NCI-H2107 (cell line): ENCODE data around the gene PALB2.

Source experiments
- DNase-seq: peaks from one replicate; lab custom pipeline; 2025; lab: John Stamatoyannopoulos, UW

The PALB2 gene

DNA sequence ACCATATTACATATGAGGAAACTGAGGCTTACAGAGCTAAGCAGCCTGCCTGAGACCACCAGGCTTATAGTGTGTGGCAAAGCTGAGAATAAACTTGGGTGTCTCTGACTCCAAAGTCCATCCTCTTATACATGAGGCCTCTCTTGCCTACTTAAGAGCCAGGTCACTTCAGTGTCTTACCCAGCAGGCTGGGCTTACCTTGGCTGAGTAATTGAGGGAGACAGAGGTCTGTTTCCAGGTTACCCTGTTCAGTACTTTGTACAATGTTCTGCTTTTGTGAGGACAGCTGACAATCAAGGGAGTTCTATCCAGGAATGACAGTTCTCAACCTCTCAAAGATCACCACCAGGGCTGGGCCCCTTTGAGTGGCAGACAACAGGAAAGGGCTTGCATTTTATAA, 59.3 kb downstream of the PALB2 start:
- no peak for DNase-seq

DNA sequence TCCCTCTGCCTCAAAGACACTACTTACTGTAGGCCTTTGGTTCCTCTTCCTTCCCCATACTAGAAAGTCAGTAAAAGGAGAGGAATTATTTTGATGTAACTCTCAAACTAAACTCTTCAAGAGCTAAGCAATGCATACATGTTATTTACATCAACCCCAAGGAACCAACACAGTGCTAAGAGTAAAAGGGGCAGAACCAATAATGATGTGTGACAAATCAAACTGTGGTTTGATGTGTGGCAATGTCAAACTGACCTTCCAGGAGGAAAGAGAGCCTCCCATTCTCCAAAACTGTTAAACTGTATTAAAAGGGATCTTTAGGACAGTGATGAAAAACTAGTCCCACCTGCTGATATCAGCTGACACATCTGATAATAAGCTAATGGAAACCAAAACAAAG, 60.7 kb downstream of the PALB2 start:
- DNase-seq = no peak

DNA sequence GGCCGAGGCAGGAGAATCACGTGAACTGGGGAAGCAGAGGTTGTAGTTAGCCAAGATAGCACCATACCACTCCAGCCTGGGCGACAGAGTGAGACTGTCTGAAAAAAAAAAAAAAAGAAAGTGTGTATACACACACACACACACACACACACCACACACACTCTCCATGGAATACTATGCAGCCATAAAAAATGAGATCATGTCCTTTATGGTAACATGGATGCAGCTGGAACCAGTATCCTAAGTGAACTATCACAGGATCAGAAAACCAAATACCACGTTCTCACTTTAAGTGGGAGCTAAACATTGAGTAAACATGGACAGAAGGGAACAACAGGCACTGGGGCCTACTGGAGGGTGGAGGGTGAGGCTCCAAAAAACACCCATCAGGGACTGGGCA, 61.7 kb downstream of the PALB2 start:
- DNase-seq = no peak

DNA sequence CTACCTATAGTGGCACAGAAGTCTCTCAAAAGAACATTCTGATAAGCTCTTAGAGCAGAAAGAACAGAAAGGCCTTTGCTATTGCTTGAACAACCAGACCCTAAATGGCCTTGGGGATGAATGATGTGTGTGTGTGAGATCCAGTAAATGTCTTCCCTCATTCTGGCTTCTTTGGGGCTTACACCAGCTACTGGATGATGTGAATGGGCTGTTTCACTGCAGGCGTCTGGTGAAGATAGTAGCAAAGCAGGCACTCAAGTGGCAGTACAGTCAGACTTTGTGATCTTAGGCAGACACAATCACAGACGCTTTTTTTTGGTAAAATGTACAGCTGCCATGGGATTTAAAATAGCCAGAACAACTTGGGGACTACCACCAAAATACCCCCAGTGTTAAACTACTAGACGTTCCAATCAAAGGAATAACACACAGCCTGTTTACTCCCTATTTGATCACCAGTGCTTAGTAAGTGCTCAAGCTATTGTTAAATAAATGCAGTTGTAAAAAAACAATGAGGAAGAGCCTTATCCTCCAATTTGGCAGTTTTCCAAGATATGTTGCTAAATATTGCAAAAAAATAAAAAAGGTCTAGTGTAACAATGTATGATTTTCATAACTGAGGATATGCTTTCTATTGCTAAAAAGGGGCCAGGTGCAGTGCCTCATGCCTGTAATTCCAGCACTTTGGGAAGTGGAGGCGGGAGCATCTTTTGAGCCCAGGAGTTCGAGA, 62.8 kb downstream of the PALB2 start:
- no peak for DNase-seq

DNA sequence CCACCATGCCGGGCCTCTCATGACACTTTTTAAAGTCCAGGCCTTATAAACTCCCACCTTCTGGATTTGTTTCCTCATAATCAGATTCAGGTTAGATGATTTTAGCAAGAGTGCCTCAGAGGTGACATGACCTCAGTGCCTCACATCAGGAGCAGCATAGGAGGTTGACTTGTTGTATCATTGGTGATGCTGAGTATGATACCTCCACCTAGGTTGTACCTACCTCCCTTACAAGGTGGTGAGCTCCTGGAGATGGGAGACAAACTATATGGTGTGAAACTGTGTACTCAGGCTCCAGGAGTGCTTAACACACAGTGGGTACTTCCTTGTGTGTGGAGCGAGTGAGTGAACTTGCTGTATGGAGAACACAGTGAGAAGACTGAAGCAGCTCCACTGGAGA, 63.6 kb downstream of the PALB2 start:
- no peak for DNase-seq

DNA sequence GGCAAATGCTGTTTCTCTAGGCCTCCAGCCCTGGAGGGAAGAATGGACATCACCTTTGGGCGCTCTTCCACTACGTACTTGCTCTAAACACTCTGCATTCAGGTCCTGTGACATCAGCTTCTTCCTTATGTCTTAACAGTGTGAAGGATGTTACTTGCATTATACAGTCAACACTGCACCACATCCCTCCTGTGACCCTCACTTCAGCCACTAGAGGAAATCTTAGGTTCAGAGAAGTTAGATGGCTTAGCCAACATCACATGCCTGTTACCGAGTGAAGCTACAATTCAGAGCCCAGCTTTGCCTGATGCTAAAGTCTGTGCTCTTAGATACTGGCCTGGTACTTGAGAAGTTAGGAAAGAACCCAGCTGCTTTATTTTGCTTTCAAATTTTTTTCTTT, 65.3 kb downstream of the PALB2 start:
- DNase-seq = no peak

DNA sequence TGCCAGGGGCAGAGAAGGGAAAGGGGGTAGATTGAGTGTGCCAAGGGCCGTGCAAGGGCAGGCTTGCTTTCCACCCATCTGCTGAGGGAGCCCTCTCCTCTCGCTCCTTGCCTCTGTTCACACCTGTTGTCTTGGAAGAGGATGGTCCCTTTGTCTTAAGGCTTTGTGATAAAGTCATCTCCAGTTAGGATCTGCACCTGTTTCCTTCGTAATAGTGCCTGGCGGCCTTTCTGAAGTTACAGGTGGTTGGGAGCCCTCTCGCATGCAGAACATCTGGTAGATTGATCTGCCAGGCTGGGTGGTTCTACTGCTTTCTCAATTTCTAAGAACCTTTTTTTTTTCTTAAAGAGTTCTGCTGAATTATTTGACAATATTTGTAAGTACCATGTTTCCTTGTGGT, 67.3 kb downstream of the PALB2 start:
- DNase-seq = no peak

DNA sequence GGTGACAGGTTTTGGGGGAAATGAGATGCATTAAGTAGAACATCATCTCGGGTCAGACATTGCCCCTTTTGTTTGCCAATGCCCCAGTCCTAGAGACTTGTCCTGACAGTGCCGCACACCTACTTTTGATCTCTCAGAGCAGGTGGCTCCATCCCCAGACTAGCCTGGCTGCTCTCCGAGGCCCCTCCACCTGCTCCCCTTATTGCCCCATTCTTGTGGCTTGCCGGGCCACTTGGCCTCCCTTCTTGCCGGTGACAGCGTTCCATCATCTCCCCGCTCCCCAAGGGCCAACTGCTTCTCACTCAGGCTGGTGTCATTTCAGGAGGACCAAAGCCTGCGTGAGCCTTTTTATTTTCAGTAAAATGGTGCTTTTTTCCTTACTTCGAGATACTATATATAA, 68.7 kb downstream of the PALB2 start:
- no peak for DNase-seq

DNA sequence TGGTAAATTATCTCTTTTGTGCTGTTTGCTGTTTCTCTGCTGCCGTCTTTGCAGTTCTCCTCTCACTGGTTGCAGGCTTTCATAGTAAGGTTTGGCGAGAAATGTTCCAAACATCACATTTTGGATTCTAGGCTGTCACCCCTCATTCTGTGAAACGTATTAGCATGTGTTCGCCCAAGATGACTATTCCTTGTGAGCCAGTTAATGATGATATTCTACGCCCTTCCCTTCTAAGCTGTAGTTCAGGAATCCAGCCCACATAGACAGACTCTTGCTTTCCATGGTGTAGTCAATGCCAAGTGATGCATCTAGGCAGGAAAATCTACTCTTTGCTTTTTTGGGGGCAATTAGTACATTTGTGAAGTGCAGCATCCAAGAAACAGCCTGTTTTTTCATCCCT, 69.2 kb downstream of the PALB2 start:
- no peak for DNase-seq

DNA sequence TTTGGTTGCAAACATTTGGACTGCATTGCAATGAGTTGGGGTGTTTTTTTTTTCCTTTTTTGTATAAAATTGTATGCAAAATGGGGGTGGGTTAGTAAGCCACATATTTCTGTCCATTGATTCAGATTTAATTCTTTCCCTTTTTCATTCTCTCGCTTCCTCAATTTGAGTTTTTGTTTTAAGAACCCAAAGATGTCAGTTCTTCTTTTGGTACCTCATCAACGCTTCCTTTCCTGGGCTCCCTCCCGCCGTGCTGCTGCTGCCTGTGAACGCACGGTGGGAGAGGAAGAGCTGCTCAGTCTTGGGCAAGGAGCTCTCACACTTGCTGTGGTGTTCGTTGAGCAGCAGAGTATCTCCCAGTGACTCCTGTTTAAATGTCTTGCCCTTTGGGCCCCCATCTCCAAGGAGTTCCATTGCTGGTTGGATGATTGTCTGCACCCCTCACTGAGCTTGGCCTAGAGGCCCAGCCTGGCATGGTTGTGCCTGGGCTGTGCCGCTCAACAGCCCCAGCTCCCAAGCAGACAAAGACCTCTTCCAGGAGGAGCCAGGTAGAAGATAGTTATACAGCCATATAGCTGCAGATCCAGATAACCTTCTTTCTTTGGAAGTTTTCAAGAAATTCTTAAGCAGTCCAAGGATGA, 70.0 kb downstream of the PALB2 start:
- DNase-seq = no peak

DNA sequence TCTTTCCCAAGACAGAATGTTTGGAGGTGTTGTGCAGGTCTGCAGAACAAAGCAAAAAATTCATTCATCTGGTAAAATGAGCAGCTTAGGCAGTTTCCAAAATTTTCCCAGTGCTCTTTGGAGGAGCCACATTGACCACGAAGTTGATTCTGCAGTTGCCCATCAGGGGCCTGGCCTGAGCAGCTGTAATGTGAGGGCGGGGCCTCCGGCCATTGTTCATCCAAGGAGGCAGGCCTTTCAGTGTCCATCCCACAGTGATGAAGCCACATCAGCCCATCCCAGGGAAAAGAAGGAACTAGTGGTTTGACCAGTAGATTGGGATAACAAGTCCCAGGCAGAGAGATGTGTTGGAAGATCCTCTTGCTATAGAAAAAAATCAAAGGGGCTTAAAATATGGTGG, 73.5 kb downstream of the PALB2 start:
- no peak for DNase-seq

DNA sequence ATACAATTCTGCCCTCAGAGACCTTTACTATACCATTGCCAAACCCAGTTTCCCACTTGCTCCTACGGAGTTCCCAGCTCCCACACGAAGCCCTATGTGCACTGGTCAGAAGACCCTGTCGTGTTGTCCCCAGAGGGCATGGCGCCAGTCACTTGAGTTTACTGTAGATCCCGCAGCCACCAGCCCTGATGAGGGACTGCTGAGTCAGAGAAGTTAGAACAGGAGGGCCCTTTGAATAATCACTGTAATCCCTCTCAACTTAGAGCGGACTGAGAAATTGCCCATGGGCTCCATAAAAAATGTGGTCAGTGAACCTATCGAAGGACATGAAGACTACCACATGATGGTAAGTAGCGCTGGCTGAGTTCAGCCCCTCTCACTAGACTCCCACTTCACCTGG, 74.4 kb downstream of the PALB2 start:
- no peak for DNase-seq

DNA sequence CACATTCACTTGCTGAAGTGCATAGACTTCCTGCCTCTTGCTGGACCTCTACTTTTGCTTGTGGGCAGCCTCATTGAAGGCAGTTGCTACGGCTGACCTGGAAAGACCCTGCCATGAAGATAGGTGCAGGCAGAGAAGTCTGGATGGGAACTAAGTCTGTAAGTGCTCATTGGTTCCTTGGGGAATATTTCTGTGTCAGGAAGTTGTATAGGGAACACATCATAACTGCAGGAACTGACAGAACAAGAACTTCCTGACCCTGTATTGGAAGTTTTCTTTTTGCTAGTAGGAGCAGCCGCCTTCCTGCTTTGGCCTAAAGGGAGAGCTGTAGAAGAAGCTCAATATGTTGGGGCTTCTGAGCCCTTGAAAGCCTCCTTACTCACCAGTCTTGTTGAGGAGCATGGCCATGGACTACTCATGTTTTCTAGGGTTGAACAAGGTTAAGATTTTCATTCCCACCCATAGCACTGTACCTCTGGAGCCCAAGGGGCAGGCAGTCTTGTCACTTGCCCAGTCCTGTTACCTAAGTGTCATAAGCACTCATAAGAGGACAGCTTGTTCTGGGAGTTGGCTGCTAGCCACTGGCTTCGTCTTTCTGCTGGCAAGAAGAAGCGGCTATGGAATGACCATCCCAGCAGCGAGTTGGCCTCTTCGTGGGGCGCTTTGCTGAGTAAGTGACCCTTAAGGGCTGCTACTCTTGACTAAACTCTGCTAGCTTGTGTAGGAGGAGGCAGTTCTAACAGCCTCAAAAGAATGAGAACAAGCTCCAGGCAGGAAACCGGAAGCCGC, 76.3 kb downstream of the PALB2 start:
- no peak for DNase-seq

DNA sequence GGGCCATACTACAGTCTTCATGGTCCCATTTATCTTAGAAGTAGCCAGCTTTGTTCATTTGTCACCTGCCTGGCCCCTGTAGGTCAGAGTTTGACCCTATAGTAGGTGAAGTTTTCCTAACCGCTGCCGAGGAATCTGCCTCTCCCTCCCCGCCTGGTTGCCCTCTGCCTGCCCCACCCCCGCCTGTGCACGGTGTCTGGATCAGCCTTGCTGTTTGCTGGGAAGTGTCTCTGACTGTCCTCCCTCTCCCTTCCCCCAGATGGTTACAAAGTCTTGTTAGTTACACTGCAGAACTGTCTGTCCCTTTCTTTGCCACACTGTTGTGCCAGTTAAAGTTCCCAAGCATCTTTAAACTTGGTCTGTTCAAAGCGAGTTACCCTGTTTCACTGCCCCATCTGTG, 77.9 kb downstream of the PALB2 start:
- no peak for DNase-seq

DNA sequence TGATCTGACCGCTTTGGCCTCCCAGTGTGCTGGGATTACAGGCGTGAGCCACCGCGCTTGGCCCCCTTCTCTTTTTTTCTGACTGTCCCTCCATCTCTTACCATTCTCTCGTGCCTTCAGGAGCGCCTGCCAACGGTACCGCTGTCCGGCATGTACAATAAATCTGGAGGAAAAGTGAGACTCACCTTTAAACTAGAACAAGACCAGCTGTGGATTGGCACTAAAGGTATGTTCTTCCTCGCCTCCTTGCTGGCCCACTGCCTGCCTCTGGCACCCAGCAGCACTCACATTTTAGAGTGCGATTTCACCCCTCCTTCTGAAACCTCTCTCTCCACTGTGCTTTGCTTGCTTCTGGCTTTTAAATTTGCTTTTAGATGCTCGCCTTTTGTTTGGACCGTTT, 78.6 kb downstream of the PALB2 start:
- no peak for DNase-seq

DNA sequence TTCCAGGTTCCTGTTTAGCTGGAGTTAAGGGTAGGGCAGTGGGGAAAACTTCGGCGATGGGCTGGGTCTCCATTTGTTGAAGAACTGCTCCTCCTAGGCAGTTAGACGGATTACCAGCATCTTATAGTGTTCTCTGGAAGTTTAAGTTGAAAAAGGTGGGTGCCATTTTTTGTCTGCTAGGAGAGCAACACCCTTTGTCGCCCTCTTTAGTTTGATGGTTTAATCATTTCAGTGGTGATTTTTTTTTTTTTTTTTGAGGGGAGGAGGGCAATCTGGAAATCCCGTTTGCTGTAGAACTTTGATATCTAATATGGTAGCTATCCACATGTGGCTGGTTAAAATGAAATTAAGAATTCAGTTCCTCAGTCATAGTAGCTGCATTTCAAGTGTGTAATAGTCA, 79.5 kb downstream of the PALB2 start:
- DNase-seq = no peak

DNA sequence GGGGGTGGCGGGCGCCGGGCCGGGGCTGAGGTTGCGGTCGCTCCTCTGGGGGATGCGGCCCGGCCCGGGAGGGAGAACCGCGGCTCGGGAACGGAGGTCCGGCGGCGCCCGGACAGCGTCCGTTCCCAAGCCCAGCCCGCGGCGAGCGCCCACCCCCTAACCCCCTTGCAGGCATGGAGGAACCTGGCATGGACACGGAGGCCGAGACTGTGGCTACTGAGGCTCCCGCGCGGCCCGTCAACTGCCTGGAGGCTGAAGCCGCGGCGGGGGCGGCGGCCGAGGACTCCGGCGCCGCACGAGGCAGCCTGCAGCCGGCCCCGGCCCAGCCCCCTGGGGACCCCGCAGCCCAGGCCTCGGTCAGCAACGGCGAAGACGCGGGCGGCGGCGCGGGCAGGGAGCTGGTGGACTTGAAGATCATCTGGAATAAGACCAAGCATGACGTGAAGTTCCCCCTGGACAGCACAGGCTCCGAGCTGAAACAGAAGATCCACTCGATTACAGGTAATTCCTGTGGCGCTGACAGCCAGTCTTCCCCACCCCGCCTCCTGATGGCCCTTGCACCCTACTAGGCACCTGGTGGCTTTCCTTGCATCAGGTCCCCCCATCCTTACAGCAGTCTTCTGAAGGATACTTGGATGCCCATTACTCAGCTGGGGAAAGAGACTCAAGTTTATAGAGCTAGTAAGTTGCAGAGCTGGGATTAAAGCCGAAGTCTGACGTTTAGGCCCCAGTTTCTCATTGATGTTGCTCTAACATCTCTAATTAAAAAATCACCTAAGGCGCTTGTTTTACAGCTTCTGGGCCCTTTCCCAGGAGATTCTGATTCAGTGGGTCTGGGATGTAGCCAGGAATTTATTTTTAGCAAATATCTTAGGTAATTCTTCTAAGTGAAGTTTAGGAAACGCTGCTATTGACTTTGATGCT, 83.1 kb downstream of the PALB2 start:
- no peak for DNase-seq

DNA sequence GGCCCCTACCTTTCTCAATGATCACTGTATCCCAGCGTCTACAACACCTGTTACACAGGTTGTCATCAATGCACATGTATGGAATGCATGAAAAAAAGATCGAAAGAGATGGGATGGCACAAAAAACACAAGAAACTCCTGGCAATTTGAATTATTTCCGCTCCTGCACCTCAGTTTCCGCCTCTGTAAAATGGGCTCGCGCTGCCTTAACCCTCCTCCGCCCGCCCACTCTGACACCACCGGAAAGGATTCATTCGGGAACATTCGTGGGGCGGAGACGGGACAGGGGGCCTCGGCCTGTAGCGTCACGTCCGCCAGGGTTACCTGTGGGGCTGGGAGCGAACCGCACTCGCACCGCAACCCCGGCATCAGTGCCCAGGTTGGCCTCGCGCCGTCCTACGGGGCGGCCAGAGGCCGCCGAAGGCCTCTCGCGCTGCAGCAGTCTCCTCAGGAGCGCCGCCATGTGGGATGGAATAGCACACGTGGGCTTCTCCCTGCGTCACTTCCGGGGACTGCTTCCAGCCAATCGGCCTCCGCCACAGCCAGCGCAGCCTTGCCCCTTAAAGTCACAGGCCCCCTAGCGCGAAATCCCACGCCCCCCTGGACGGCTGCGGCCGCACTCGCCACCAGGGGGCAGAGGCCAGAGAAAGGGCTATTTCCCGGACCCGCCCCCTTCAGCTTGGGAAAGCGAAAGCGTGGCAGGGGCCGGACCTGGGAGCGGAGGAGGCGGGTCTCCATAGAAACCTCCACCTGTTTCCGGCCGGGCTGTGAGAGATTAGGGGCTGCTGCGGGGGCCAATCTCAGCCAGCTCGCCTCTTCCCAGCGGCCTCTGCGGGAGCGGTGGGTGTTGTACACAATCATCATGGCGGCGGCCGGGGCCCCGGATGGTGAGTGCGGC, 84.0 kb downstream of the PALB2 start, which contains the start of the genes EARS2 and UBFD1:
Gene EARS2 (minus strand): TSS at position 470 of the 898 bp plus-strand sequence. CDS start 7 bp downstream, at position 463.
Gene UBFD1 (plus strand): TSS at position 847 of the 898 bp plus-strand sequence. CDS start 16 bp downstream, at position 863.
- peak; percentile 99 for DNase-seq

DNA sequence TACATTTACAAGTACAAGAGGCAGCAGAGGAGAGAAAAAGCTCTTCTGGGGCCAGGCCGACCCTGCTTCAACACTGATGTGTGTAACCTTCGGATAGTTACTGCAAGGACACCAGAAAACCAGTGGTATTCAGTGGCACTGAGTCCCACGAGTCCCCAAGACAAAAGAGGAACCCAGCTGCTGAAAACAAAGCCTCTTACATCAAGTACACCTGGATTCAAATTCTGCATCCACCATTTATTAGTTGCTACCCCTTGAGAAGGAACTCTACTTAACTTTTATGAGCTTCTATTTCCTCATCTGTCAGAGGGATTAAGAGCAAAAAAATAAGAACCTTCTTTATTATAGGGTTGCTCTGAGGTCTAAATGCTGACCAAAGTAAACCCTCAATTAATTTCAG, 86.6 kb downstream of the PALB2 start:
- no peak for DNase-seq
